KG1 (cell line): ENCODE data around the gene MPV17.
"Not testable (repeated sequence)": the region's sequence is repeated elsewhere in the genome, so short reads cannot be mapped to it uniquely, and the experiment has no call there.

Experiments used
- DNase-seq: peaks from one replicate; lab custom pipeline; 2025; lab: John Stamatoyannopoulos, UW

Gene MPV17

GRCh38 chr2:27322766-27323595 is at the start of gene MPV17:
TSS of gene MPV17 (minus strand) at chr2:27323097. CDS start at chr2:27322517, 580 bp downstream.
- peak; percentile 67 for DNase-seq

- peak; percentile 21 for DNase-seq
Observed at GRCh38 chr2:27370816-27371620, 48.1 kb upstream of the MPV17 start.

GRCh38 chr2:27370026-27370815 is 47.3 kb upstream of the MPV17 start, which contains the start of the genes EIF2B4 and SNX17:
TSS of gene EIF2B4 (minus strand) at chr2:27370338. CDS start at chr2:27370314, 24 bp downstream.
TSS of gene SNX17 (plus strand) at chr2:27370616. CDS start at chr2:27370744, 128 bp downstream.
- DNase-seq = peak; percentile 96

- no peak for DNase-seq
Observed at GRCh38 chr2:27369471-27370025, 46.7 kb upstream of the MPV17 start.

- no peak for DNase-seq
Observed at GRCh38 chr2:27363933-27364332, 41.0 kb upstream of the MPV17 start.

- DNase-seq = no peak
Observed at GRCh38 chr2:27362678-27363420, 40.0 kb upstream of the MPV17 start.

- DNase-seq = peak; percentile 99
Observed at GRCh38 chr2:27356382-27357181, 33.7 kb upstream of the MPV17 start, which contains the start of gene GTF3C2. TSS of gene GTF3C2 (minus strand) at chr2:27356764. CDS start at chr2:27343554, 13,210 bp downstream.

GRCh38 chr2:27356056-27356381 is 33.1 kb upstream of the MPV17 start:
- DNase-seq = peak; percentile 77

GRCh38 chr2:27354597-27354927 is 31.7 kb upstream of the MPV17 start:
- no peak for DNase-seq

- DNase-seq = peak; percentile 19
Observed at GRCh38 chr2:27353762-27354596, 31.1 kb upstream of the MPV17 start.

GRCh38 chr2:27353386-27353761 is 30.5 kb upstream of the MPV17 start:
- DNase-seq = not testable (repeated sequence)

- DNase-seq = no peak
Observed at GRCh38 chr2:27351802-27352598, 29.1 kb upstream of the MPV17 start.

GRCh38 chr2:27350106-27350693 is 27.3 kb upstream of the MPV17 start:
- no peak for DNase-seq

- DNase-seq = no peak
Observed at GRCh38 chr2:27347641-27348040, 24.7 kb upstream of the MPV17 start.

GRCh38 chr2:27336173-27336572 is 13.3 kb upstream of the MPV17 start:
- DNase-seq = no peak

GRCh38 chr2:27335311-27335710 is 12.4 kb upstream of the MPV17 start:
- no peak for DNase-seq

- DNase-seq = no peak
Observed at GRCh38 chr2:27324720-27325119, 1.8 kb upstream of the MPV17 start.

GRCh38 chr2:27323596-27324285 is 844 bp upstream of the MPV17 start:
- DNase-seq = no peak
